HG02610 (cell line): ENCODE data around the gene TXLNG.
A peak's percentile ranks its signal among the peaks of the same experiment; 100 is the strongest.

Experiments used
- ATAC-seq: cut with Tn5 transposase; IDR thresholded peaks from one replicate; pipeline ENCODE4 v1.9.1; 2021; ENCODE audit warnings: mild to moderate bottlenecking, moderate library complexity; ENCODE audit not compliant: unreplicated experiment

Gene TXLNG

DNA sequence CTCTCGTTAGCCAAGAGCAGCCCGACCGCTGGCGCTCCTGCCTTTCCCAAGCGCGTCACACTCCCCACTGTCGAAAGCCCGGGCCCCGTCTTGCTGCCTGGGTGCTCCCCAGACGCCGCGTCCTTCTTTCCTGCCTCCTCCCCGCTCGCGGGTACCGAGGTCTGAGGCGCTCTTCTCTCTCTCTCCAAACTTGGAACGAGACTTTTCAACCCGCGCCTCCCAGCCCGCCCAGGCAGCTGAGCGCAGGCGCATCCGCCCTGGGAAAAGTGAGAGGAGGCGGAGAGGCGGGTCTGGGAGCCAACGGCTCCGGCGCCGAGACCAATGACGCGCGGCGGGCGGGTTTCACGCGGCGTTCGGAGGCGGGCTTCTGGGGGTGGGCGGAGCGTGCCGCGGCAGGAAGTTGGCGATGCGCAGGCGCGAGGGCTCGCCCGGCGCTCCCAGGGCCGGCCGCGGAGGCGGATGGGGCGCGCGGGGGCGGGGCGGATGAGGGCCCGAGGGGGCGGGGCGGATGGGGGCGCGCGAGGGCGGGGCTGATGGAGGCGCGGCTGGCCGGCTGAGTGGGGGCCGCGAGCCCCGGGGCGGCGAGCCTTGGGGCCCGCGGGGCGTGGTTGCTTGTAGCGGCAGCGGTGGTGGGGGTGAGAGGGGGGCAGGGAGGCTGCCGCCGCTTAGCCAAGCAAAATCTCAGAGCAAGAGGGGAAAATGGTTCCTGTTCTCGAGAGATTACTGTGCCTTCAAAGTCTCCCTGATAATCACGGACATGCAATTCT, 84.0 kb downstream of the TXLNG start, which contains the start of gene RBBP7:
Gene RBBP7, minus strand, starts transcription at position 268 of the 767 bp plus-strand sequence. CDS start 309 bp downstream, outside the sequence.
- ATAC-seq, result peak; percentile 85

- peak; percentile 4 for ATAC-seq
Observed at GRCh38 chrX:16870862-16871815, 84.9 kb downstream of the TXLNG start.

GRCh38 chrX:16873106-16873505, 86.8 kb downstream of the TXLNG start:
- no peak for ATAC-seq

GRCh38 chrX:16874458-16875095, 88.3 kb downstream of the TXLNG start:
- no peak for ATAC-seq

- no peak for ATAC-seq
Observed at GRCh38 chrX:16876696-16877095, 90.4 kb downstream of the TXLNG start.

DNA sequence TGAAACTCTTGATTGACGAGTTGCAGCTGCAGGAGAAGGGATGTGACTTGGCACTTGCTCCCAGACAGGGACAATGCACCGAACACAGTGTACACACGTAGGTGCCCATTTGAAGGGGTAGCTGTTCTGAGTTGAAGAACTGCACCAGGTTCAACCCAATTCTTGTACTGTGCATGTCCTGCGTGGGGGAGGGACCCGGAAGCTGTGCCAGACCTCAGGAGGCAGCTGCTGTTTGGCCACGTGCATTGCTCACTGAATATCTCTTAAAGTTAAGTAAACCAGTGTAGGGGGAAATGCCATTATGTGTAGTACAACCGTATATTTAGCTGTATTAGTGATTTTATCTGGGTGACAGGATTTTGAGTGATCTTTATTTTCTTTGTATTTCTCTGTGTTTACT, 95.9 kb downstream of the TXLNG start:
- no peak for ATAC-seq

DNA sequence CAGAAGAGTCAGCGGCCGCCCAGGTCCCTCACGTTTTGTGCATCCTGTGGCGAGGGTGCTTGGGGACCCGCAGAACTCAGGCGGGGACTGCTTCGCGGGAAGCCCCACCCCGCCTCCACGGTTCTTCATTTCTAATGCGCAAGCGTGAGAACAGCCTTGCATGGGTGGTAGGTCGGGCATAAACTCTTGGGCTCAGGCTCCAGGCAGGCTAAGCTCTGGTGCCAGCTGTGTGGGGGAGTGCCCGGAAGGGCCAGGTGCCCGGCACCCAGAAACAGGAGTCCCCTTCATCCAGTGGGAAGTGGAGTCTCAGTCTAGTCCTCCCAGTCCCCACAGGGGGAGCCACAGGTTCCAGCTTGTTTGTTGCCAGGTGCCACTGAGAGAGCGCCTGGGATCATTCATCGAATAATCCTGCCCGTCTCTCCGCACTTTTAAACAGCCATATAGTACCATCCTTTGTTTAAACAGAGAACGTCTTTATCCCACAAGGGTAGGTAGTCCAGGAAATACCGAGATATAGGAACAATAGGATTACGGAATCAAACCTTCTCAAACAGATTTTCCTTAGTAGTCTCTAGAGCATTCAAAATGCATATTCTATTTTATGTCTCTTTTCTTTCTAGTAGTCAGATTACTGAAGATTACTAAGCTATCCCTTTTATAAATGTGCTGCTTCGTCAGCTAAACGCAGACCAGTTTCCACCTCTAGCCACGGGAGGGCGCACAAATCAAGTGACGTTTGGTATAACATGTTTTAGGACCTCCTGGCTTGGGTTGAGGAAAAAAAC, 96.6 kb downstream of the TXLNG start:
- ATAC-seq, result peak; percentile 73

DNA sequence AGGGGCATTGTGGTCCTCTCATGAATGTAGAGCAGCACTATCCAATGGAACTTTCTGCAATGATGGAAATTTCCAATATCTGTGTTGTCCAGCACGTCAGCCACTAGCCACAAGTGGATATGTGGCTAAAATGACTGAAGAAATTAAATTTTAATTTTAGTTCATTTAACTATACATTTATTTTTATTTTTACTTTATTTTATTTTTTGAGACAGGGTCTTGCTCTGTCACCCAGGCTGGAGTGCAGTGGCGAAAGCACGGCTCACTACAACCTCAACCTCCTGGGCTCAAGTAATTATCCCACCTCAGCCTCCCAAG, 97.2 kb downstream of the TXLNG start:
- no peak for ATAC-seq

GRCh38 chrX:16885628-16886027, 99.4 kb downstream of the TXLNG start:
- no peak for ATAC-seq

DNA sequence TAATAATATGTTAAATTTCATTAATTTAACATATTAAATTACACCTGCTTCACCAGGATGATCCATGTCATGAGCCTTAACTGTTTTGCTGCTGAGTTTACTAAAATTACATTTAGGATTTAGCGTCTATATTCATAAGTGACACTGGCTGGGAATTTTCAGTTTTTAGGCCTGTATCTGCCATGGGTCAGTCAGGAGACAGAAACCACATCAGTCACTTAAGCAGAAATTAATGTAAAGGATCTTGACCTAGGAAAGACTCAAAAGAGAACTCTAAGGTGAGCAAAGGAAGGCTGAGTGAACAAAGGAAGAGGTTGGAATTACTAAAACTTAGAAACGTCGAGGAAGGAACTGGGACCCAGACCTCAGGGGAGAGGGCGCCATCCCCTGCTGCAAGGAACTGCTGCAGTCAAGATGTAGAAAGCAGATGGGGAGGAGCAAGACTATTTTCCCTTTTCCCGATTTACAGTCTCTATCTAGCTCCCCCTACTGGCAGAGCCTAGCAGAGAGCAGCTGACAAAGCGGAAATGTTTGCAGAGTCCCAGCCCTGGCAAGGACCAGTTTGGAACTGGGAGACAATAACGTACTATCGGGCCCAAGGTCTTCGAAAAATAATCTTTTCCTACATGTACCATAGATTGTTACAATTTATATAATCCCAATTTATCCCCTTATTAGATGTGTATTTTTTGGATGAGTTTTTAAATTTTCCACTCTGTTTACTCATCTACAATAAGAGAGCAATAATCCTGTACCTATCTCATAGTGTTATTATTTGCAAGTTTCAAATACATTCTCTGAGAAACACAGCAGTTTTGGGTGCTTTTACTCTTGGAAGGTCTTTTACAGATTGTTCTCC, 106.5 kb downstream of the TXLNG start:
- peak; percentile 83 for ATAC-seq
